ENCODE data around the gene HOMER2. TPM values are rescaled to one million over a fixed set of nuclear protein-coding genes. Genes with fewer than 3 reads are reported as not detected.
"Not testable (repeated sequence)": the region's sequence is repeated elsewhere in the genome, so short reads cannot be mapped to it uniquely, and the experiment has no call there.

HOMER2 gene
- total RNA-seq, 4 donors from 2014 or later = 81.4 to 120 (median 99.2) TPM

DNA sequence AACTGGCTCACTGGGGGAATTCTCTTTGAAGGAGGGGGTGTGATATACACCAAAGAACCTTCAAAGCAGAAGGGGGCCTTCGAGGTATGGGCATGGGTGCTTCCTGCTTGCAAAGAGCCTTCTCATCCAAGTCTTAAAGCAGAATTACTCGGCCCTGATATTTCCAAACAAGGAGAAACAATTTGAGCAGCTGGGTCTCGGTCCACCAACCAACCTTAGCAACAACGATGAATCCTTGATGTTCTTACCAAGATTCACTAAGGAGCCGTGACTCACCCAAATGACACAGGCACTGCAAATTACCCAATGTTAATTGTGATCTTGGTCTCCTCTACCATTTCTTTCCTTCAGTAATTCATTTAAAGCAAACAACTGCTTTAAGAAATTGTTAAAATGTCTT lies 7.7 kb downstream of the HOMER2 start:
- no peak overlapping the region for H3K27ac ChIP-seq
- H3K4me1 ChIP-seq = peaks cover 3% of the 10 kb centered on the region
- no peak for TF ChIP-seq EP300 (IDR thresholded peaks at IDR 0.05)
- no peak for TF ChIP-seq POLR2AphosphoS5 (IDR thresholded peaks at IDR 0.05)
- DNase-seq (ENCODE audit: low spot score in 2 of 2) = no peak
- no peaks in the 10 kb centered on the region for H3K36me3 ChIP-seq
- H3K27me3 ChIP-seq = no peaks in the 10 kb centered on the region
- 80% methylated on average over 5 of the region's 5 CpGs for WGBS
- H3K4me3 ChIP-seq = no peak overlapping the region
- no peaks in the 10 kb centered on the region for H3K9me3 ChIP-seq

- WGBS = 79% methylated on average over 5 of the region's 5 CpGs
- H3K27ac ChIP-seq = no peak overlapping the region
Measured at GRCh38 chr15:82944056-82944455, 8.5 kb downstream of the HOMER2 start.

GRCh38 chr15:82943176-82943575 lies 9.3 kb downstream of the HOMER2 start:
- 61% methylated on average over 3 of the region's 3 CpGs for WGBS
- H3K27me3 ChIP-seq = no peaks in the 10 kb centered on the region
- DNase-seq (ENCODE audit: low spot score in 2 of 2) = no peak
- H3K4me3 ChIP-seq = no peak overlapping the region
- no peak for TF ChIP-seq POLR2A (IDR thresholded peaks at IDR 0.05)
- TF ChIP-seq POLR2AphosphoS5 (IDR thresholded peaks at IDR 0.05) = no peak
- TF ChIP-seq EP300 (IDR thresholded peaks at IDR 0.05) = no peak
- TF ChIP-seq, protein P1, sequence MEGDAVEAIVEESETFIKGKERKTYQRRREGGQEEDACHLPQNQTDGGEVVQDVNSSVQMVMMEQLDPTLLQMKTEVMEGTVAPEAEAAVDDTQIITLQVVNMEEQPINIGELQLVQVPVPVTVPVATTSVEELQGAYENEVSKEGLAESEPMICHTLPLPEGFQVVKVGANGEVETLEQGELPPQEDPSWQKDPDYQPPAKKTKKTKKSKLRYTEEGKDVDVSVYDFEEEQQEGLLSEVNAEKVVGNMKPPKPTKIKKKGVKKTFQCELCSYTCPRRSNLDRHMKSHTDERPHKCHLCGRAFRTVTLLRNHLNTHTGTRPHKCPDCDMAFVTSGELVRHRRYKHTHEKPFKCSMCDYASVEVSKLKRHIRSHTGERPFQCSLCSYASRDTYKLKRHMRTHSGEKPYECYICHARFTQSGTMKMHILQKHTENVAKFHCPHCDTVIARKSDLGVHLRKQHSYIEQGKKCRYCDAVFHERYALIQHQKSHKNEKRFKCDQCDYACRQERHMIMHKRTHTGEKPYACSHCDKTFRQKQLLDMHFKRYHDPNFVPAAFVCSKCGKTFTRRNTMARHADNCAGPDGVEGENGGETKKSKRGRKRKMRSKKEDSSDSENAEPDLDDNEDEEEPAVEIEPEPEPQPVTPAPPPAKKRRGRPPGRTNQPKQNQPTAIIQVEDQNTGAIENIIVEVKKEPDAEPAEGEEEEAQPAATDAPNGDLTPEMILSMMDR (IDR thresholded peaks at IDR 0.05) = no peak
- no peak overlapping the region for H3K27ac ChIP-seq
- H3K4me1 ChIP-seq = peaks cover 3% of the 10 kb centered on the region
- no peaks in the 10 kb centered on the region for H3K36me3 ChIP-seq
- H3K9me3 ChIP-seq = no peaks in the 10 kb centered on the region

More at GRCh38 chr15:82944056-82944455, 8.5 kb downstream of the HOMER2 start:
- no peak for DNase-seq (ENCODE audit: low spot score in 2 of 2)
- no peaks in the 10 kb centered on the region for H3K36me3 ChIP-seq
- H3K4me3 ChIP-seq = no peak overlapping the region
- no peaks in the 10 kb centered on the region for H3K27me3 ChIP-seq
- H3K9me3 ChIP-seq = no peaks in the 10 kb centered on the region
- H3K4me1 ChIP-seq = peaks cover 3% of the 10 kb centered on the region
- TF ChIP-seq POLR2AphosphoS5 (IDR thresholded peaks at IDR 0.05) (no peak), EP300 (IDR thresholded peaks at IDR 0.05) (no peak), POLR2A (IDR thresholded peaks at IDR 0.05) (no peak)
- TF ChIP-seq, protein P1 (IDR thresholded peaks at IDR 0.05) = no peak

GRCh38 chr15:82942691-82943090 lies 9.8 kb downstream of the HOMER2 start:
- no peaks in the 10 kb centered on the region for H3K36me3 ChIP-seq
- no peaks in the 10 kb centered on the region for H3K9me3 ChIP-seq
- no peak overlapping the region for H3K4me3 ChIP-seq
- TF ChIP-seq POLR2AphosphoS5 (IDR thresholded peaks at IDR 0.05) (no peak), POLR2A (IDR thresholded peaks at IDR 0.05) (no peak), EP300 (IDR thresholded peaks at IDR 0.05) (no peak)
- TF ChIP-seq, protein P1 (IDR thresholded peaks at IDR 0.05) = no peak
- no peak for DNase-seq (ENCODE audit: low spot score in 2 of 2)
- peaks cover 3% of the 10 kb centered on the region for H3K4me1 ChIP-seq
- no peak overlapping the region for H3K27ac ChIP-seq
- 55% methylated on average over 8 of the region's 8 CpGs for WGBS
- no peaks in the 10 kb centered on the region for H3K27me3 ChIP-seq

- DNase-seq (ENCODE audit: low spot score in 2 of 2); H3K36me3 ChIP-seq; H3K4me3 ChIP-seq; H3K27me3 ChIP-seq; H3K4me1 ChIP-seq; H3K27ac ChIP-seq; H3K9me3 ChIP-seq: not testable (repeated sequence)
- WGBS = 93% methylated on average over 6 of the region's 6 CpGs
Measured at GRCh38 chr15:82939678-82940077, 12.8 kb downstream of the HOMER2 start.

DNA sequence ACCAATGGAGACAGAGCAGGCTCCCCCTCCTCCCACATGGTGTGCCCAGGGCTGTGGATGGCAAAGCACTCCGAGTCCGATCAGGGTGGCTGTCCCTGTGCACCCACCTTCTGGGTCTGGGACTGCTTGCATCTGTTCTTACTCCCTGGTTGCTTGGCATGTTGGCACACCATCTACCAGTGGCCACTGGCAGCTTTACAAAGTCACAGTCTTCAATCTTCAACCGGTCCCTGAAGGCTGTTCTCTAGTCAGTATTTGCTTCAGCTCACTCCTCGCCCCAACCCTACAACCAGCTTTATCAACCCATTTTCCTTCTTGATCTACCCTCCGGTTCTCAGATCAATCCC lies 14.8 kb downstream of the HOMER2 start:
- 88% methylated on average over 5 of the region's 5 CpGs for WGBS

More for the DNA sequence above, 14.8 kb downstream of the HOMER2 start:
- DNase-seq (ENCODE audit: low spot score in 2 of 2) = no peak
- H3K9me3 ChIP-seq = no peaks in the 10 kb centered on the region
- no peaks in the 10 kb centered on the region for H3K27me3 ChIP-seq
- H3K4me1 ChIP-seq = no peaks in the 10 kb centered on the region
- no peaks in the 10 kb centered on the region for H3K36me3 ChIP-seq
- no peak overlapping the region for H3K27ac ChIP-seq
- TF ChIP-seq, protein P1 (IDR thresholded peaks at IDR 0.05) = no peak
- TF ChIP-seq POLR2AphosphoS5 (IDR thresholded peaks at IDR 0.05) = no peak
- no peak for TF ChIP-seq POLR2A (IDR thresholded peaks at IDR 0.05)
- TF ChIP-seq EP300 (IDR thresholded peaks at IDR 0.05) = no peak
- H3K4me3 ChIP-seq = no peak overlapping the region

Data from suprapubic skin (tissue), 4 donors.